DND-41 (cell line): ENCODE measurements around the gene PWWP2B.

Source experiments
- ATAC-seq: fragments of 200-7000 bp; cut with Tn5 transposase; 3 replicates; pipeline ENCODE4 v1.9.1; 2021; ENCODE audit warnings: low read depth; ENCODE audit not compliant: insufficient read depth
- DNase-seq: peaks from one replicate; pipeline ENCODE4 v3.0.0-alpha.2; 2020
- H2AFZ ChIP-seq: 2 replicates; pipeline ENCODE4 v1.6.0; 2012; ENCODE audit warnings: low read depth, low read length
- H3K27ac ChIP-seq: 2 replicates; pipeline ENCODE4 v1.5.1; 2012; ENCODE audit warnings: low read length, inconsistent platforms
- H3K27me3 ChIP-seq: fragments of 200-600 bp; sonication (generic); 2 replicates; pipeline ENCODE4 v1.6.0; 2012; ENCODE audit warnings: low read length, mild to moderate bottlenecking, inconsistent platforms; ENCODE audit not compliant: insufficient read depth, poor library complexity
- H3K36me3 ChIP-seq: 2 replicates; pipeline ENCODE4 v1.5.1; 2012; ENCODE audit warnings: low read length, inconsistent platforms; ENCODE audit not compliant: insufficient read depth
- H3K4me1 ChIP-seq: 2 replicates; pipeline ENCODE4 v1.5.1; 2012; ENCODE audit warnings: mild to moderate bottlenecking, low read length; ENCODE audit not compliant: insufficient read depth
- H3K4me2 ChIP-seq: 2 replicates; pipeline ENCODE4 v1.6.0; 2012; ENCODE audit warnings: mild to moderate bottlenecking, moderate library complexity, low read length, inconsistent platforms; ENCODE audit not compliant: insufficient read depth
- H3K4me3 ChIP-seq, 2 experiments: fragments of 200-600 bp in 1 of 2; shearing (Covaris generic) in 1 of 2; 2 replicates each; pipeline ENCODE4 v1.5.1; 2012 to 2016; ENCODE audit warnings: inconsistent platforms in 2 of 2, low read length in 2 of 2, mild to moderate bottlenecking in 2 of 2, low read depth in 1 of 2, moderate library complexity in 1 of 2
- H3K79me2 ChIP-seq: 2 replicates; pipeline ENCODE4 v1.6.0; 2012; ENCODE audit warnings: low read length, inconsistent platforms; ENCODE audit not compliant: insufficient read depth
- H3K9ac ChIP-seq: 2 replicates; pipeline ENCODE4 v1.6.0; 2012; ENCODE audit warnings: low read depth, mild to moderate bottlenecking, inconsistent platforms, low read length, moderate library complexity
- H3K9me3 ChIP-seq: 2 replicates; pipeline ENCODE4 v1.5.1; 2012; ENCODE audit warnings: low read length, moderate library complexity, mild to moderate bottlenecking, inconsistent platforms; ENCODE audit not compliant: insufficient read depth, severe bottlenecking
- H4K20me1 ChIP-seq: 2 replicates; pipeline ENCODE4 v1.6.0; 2012; ENCODE audit warnings: low read length; ENCODE audit not compliant: insufficient read depth
- CTCF ChIP-seq: IDR thresholded peaks from 2 replicates; pipeline ENCODE4 v1.5.1; 2012; ENCODE audit warnings: borderline replicate concordance, low read length, moderate library complexity, mild to moderate bottlenecking; ENCODE audit not compliant: poor library complexity, severe bottlenecking; ENCODE audit errors: extremely low read depth
- EZH2 ChIP-seq: IDR thresholded peaks from 3 replicates; pipeline ENCODE4 v1.6.1; 2012; ENCODE audit warnings: borderline replicate concordance, low read depth, mild to moderate bottlenecking, moderate library complexity, low read length, inconsistent platforms; ENCODE audit not compliant: severe bottlenecking

PWWP2B gene

GRCh38 chr10:132388891-132389432 lies 8.0 kb upstream of the PWWP2B start:
- TF ChIP-seq EZH2 (no peak), CTCF (no peak)
- Histone ChIP-seq H3K9ac (no peak overlapping the region), H4K20me1 (0 out of 2 replicates have a peak, but pooled peaks cover 8% of the 10 kb centered on the region), H3K27me3 (no peaks in the 10 kb centered on the region), H3K27ac (no peak overlapping the region), H3K9me3 (no peaks in the 10 kb centered on the region), H3K36me3 (no peaks in the 10 kb centered on the region), H3K4me2 (no peak overlapping the region), H3K4me1 (peaks cover 6% of the 10 kb centered on the region), H2AFZ (no peak overlapping the region), H3K79me2 (no peaks in the 10 kb centered on the region), H3K4me3 (no peak overlapping the region)
- no peak for DNase-seq
- no peak for ATAC-seq

GRCh38 chr10:132389433-132390169 lies 7.4 kb upstream of the PWWP2B start:
- no peak for DNase-seq
- Histone ChIP-seq H3K9me3 (no peaks in the 10 kb centered on the region), H3K4me2 (no peak overlapping the region), H2AFZ (no peak overlapping the region), H3K27ac (no peak overlapping the region), H3K27me3 (no peaks in the 10 kb centered on the region), H3K36me3 (no peaks in the 10 kb centered on the region), H4K20me1 (0 out of 2 replicates have a peak, but pooled peaks cover 8% of the 10 kb centered on the region), H3K4me1 (peaks cover 6% of the 10 kb centered on the region), H3K4me3 (no peak overlapping the region), H3K79me2 (no peaks in the 10 kb centered on the region), H3K9ac (no peak overlapping the region)
- TF ChIP-seq CTCF (no peak), EZH2 (no peak)
- ATAC-seq: no peak

- Histone ChIP-seq H3K4me1 (peaks cover 6% of the 10 kb centered on the region), H3K36me3 (no peaks in the 10 kb centered on the region), H3K9me3 (no peaks in the 10 kb centered on the region), H3K27ac (no peak overlapping the region), H4K20me1 (0 out of 2 replicates have a peak, but pooled peaks cover 8% of the 10 kb centered on the region), H2AFZ (no peak overlapping the region), H3K4me2 (no peak overlapping the region), H3K9ac (no peak overlapping the region), H3K27me3 (no peaks in the 10 kb centered on the region), H3K4me3 (no peak overlapping the region), H3K79me2 (no peaks in the 10 kb centered on the region)
- no peak for TF ChIP-seq CTCF
- TF ChIP-seq EZH2: no peak
- DNase-seq (no peak), ATAC-seq (no peak)
Measured at GRCh38 chr10:132390170-132390920, 6.7 kb upstream of the PWWP2B start.
